LNCAP (cell line): ENCODE results near the gene C11orf98.

ENCODE experiments used
- CTCF ChIP-seq: fragments of 450-650 bp; IDR thresholded peaks from 2 replicates; pipeline ENCODE4 v1.5.1; 2017; ENCODE audit warnings: mild to moderate bottlenecking

Gene C11orf98

GRCh38 chr11:62644220-62644619 lies 20.8 kb downstream of the C11orf98 start:
- TF ChIP-seq CTCF, result no peak

DNA sequence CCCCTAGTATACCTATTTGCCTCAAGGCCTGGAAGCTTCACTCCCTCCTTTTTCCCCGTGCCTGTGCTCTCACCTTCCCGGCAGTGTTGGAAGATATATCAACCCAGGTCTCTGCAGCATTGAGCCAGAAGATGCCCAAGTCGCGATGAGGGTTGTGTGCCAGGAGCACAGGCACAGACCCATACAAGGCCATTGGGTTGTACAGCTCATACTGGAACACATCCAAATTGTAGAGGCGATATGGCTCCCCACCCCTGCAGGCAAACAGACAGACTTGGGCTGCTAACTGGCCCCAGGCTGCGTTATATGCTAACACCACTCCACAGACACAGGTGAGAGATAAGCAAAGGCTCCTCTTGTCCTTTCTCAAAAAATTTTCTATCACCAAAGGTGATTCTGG lies 32.5 kb downstream of the C11orf98 start:
- no peak for TF ChIP-seq CTCF

GRCh38 chr11:62627713-62628112 lies 37.3 kb downstream of the C11orf98 start:
- TF ChIP-seq CTCF, result no peak

DNA sequence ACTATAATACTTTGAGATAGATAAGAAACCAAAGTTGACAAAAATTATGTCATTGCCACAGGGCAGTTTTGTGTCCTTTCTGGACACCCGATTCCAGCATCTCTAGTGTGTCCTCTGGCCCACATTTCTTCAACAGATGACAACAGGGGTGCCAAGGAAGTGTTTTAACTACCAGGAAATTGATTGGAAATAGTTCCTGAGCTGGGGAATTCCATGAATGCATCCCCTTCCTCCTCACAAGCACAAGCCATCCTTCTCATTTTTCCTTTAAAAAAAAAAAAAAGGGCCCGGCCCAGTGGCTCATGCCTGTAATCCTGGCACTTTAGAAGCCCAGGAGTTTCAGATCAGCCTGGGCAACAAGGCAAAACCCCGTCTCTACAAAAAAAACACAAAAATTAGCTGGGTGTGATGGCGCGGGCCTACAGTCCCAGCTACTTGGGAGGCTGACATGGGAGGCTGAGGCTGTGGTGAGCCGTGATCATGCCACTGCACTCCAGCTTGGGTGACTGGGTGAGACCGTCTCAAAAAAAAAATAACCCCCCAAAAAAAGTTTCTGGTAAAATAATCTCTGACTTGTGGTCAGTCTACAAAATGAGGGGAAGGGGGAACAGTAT lies 42.4 kb downstream of the C11orf98 start:
- no peak for TF ChIP-seq CTCF

DNA sequence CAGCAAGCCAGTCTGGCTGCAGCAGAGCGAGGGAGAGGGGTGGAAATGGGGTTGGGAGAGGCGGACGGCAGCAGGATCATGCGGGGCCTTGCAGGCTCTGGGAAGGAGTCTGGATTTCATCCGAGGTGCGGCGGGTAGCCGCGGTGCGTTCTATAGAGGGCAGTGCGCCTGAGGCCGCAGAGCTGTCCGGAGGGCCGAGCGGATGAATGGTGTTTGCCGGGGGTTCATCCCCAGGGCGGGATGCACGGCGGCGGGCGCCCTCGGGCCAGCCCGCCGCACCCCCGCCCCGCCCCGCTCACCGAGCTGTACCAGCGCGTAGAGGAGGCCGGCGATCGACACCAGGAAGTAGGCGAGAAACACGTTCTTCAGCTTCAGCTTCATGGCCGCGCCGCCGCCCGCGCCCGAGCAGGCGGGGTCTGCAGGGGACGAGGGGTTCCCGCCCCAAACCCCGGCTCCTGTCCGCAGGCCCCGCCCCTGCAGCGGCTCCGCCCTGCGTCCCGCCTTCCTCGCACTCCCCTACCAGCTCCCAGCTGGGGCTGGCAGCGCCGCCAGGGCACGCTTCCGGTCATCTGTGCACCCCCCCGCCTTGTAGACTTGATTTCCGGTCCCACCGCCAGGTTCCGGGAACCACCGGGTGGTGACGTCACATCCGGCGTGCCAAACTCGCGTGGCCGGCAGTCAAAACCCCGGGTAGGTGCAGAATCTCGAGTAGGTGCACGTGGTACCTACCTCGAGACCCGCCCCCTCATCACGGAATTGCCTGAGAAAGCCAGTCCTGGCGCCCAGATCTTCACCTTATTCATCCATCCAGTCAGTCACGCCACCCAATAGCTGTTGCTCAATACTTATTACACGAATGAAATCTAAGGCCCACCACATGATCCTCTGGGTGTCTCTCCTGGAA lies 43.2 kb downstream of the C11orf98 start, which contains the start of gene B3GAT3:
Gene B3GAT3, minus strand, starts transcription at position 420 of the 904 bp plus-strand sequence. Its CDS starts 39 bp downstream, at position 381.
- no peak for TF ChIP-seq CTCF

DNA sequence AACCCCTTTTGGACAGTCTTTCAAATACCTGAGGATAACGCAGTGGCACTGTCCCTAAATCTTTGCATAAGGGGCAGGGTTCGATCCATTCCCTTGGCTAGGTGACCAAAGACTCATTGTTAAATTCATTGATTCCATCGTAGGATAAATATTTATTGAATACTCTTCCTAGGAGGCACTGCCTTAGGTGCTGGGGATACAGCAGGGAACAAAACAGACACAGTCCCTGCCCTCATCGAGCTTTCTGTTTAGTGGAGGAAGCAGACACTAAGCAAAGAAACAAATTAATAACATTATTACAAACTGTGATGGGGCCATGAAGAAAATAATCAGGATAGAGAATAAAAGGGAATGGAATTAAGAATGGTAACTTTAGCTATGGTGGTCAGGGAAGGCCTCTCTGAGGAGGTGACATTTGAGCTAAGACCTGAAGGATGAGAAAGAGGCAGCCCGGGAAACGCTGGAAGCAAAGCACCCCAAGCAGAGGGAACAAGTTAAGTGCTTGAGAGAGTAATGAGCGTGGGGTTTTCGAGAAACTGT lies 43.9 kb downstream of the C11orf98 start:
- no peak for TF ChIP-seq CTCF

DNA sequence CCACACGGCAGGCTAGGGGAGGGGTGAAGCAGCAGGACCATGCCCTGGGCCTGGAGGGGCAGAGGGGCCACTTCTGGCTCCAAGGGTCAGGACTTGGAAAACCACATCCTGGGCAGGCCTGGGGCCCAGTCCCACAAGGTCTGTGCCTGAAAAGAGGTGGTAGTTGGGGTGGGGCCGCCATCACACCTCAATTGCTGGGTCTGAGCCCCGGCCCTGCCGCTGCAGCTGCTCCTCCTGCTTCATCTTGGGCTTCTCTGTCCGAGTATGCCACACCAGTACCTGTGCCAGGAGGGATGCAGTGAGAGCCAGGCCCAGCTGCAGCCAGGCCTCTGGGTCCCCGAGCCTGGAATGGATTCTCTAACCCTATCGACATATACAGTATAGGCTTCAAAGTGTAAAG lies 49.5 kb downstream of the C11orf98 start:
- no peak for TF ChIP-seq CTCF
